Type B pancreatic cell (in vitro differentiated cells): Measurements from ENCODE around the gene ADCY5. TPM values are rescaled to one million over a fixed set of nuclear protein-coding genes. Genes with fewer than 3 reads are reported as not detected.

Experiments used
- DNase-seq: peaks from one replicate; pipeline ENCODE4 v3.0.0; 2021; ENCODE audit warnings: mixed read lengths; ENCODE audit not compliant: unreplicated experiment; ENCODE audit errors: extremely low spot score
- H3K27ac Mint-ChIP-seq: 2 replicates; pipeline ENCODE4 v1.8.0; 2021; ENCODE audit warnings: mild to moderate bottlenecking, mixed read lengths
- H3K27me3 Mint-ChIP-seq: 2 replicates; pipeline ENCODE4 v1.8.0; 2021; ENCODE audit warnings: mixed read lengths
- H3K36me3 Mint-ChIP-seq: 2 replicates; pipeline ENCODE4 v1.8.0; 2021; ENCODE audit warnings: mixed read lengths
- H3K4me1 Mint-ChIP-seq: one replicate; pipeline ENCODE4 v1.8.0; 2021; ENCODE audit warnings: mixed read lengths; ENCODE audit not compliant: unreplicated experiment
- H3K4me3 Mint-ChIP-seq: 2 replicates; pipeline ENCODE4 v1.8.0; 2021; ENCODE audit warnings: mild to moderate bottlenecking, mixed read lengths
- H3K9me3 Mint-ChIP-seq: 2 replicates; pipeline ENCODE4 v1.8.0; 2021; ENCODE audit warnings: mixed read lengths
- CTCF ChIP-seq: fragments of 200-600 bp; sonication (generic); conservative IDR thresholded peaks from 2 replicates; pipeline ENCODE4 v1.5.0; 2021; ENCODE audit warnings: antibody characterized with exemption, mild to moderate bottlenecking
- total RNA-seq: library from RNA; stranded (reverse); gene quantifications from 2 replicates; pipeline ENCODE4 v1.2.1, GENCODE V29; 2021; ENCODE audit warnings: low replicate concordance

ADCY5 gene
- total RNA-seq, 1 donor from 2014 or later, result 9.1 TPM

GRCh38 chr3:123327956-123328850, 120.7 kb downstream of the ADCY5 start:
- H3K4me3 Mint-ChIP-seq, result no peak overlapping the region
- peaks cover 8% of the 10 kb centered on the region for H3K27me3 Mint-ChIP-seq
- no peaks in the 10 kb centered on the region for H3K9me3 Mint-ChIP-seq
- TF ChIP-seq CTCF, result no peak
- no peaks in the 10 kb centered on the region for H3K36me3 Mint-ChIP-seq
- DNase-seq, result no peak
- no peak overlapping the region for H3K27ac Mint-ChIP-seq
- H3K4me1 Mint-ChIP-seq, result no peaks in the 10 kb centered on the region

- Mint-ChIP-seq H3K36me3 (no peaks in the 10 kb centered on the region), H3K4me1 (no peaks in the 10 kb centered on the region), H3K27ac (no peak overlapping the region), H3K27me3 (peaks cover 12% of the 10 kb centered on the region), H3K4me3 (no peak overlapping the region), H3K9me3 (no peaks in the 10 kb centered on the region)
- no peak for DNase-seq
- TF ChIP-seq CTCF, result no peak
These were observed 121.4 kb downstream of the ADCY5 start for GRCh38 chr3:123327480-123327879.

GRCh38 chr3:123326531-123326930, 122.4 kb downstream of the ADCY5 start:
- Mint-ChIP-seq H3K9me3 (no peaks in the 10 kb centered on the region), H3K4me1 (no peaks in the 10 kb centered on the region), H3K27me3 (peaks cover 12% of the 10 kb centered on the region), H3K4me3 (no peak overlapping the region), H3K27ac (no peak overlapping the region), H3K36me3 (no peaks in the 10 kb centered on the region)
- DNase-seq, result no peak
- TF ChIP-seq CTCF, result no peak

GRCh38 chr3:123325766-123326256, 123.1 kb downstream of the ADCY5 start:
- no peak for DNase-seq
- TF ChIP-seq CTCF, result no peak

GRCh38 chr3:123324880-123325765, 123.8 kb downstream of the ADCY5 start:
- peaks cover 12% of the 10 kb centered on the region for H3K27me3 Mint-ChIP-seq
- H3K36me3 Mint-ChIP-seq, result no peaks in the 10 kb centered on the region
- no peak overlapping the region for H3K4me3 Mint-ChIP-seq
- no peak for TF ChIP-seq CTCF
- no peak overlapping the region for H3K27ac Mint-ChIP-seq
- H3K9me3 Mint-ChIP-seq, result no peaks in the 10 kb centered on the region
- DNase-seq, result no peak
- H3K4me1 Mint-ChIP-seq, result no peaks in the 10 kb centered on the region

More at GRCh38 chr3:123325766-123326256, 123.1 kb downstream of the ADCY5 start:
- no peaks in the 10 kb centered on the region for H3K9me3 Mint-ChIP-seq
- H3K27ac Mint-ChIP-seq, result no peak overlapping the region
- no peak overlapping the region for H3K4me3 Mint-ChIP-seq
- peaks cover 12% of the 10 kb centered on the region for H3K27me3 Mint-ChIP-seq
- H3K36me3 Mint-ChIP-seq, result no peaks in the 10 kb centered on the region
- H3K4me1 Mint-ChIP-seq, result no peaks in the 10 kb centered on the region
